K562 (cell line): ENCODE results near the gene MC5R. TPM values are rescaled to one million over a fixed set of nuclear protein-coding genes. Genes with fewer than 3 reads are reported as not detected.

Source experiments
- IFI16 ChIP-seq: fragments of 250-450 bp; sonication (Bioruptor Pico); IDR thresholded peaks from 2 replicates; pipeline ENCODE4 v2.1.2; 2022; ENCODE audit warnings: mild to moderate bottlenecking, inconsistent platforms
- SRSF7 ChIP-seq: fragments of 200-400 bp; formaldehyde crosslinking; optimal IDR thresholded peaks from 2 replicates; pipeline ENCODE3; 2017; ENCODE audit warnings: mild to moderate bottlenecking, low read depth, low read length
- STAT5B ChIP-seq: fragments of 250-450 bp; sonication (Bioruptor Pico); IDR thresholded peaks from 2 replicates; pipeline ENCODE4 v1.8.0; 2021; ENCODE audit warnings: mild to moderate bottlenecking, inconsistent platforms
- polyA plus RNA-seq, 8 experiments: library from polyadenylated mRNA; depleted of rRNA in 4 of 8; stranded (reverse) in 5 of 8; unstranded in 3 of 8; fragments of >200 nt; fragmentation: Nextera tagmentation in 2 of 8; fragmentation: Illumina TruSeq in 1 of 8; extraction: Ambion mirVana in 2 of 8; extraction: Trizol in 1 of 8; gene quantifications; 2 replicates each; pipeline versions ENCODE4 v1.2.1 to v1.2.3, GENCODE V29; 2011 to 2014; ENCODE audit warnings: inconsistent platforms in 1 of 8, missing spikeins in 1 of 8
- total RNA-seq, 7 experiments: library from RNA; depleted of rRNA in 6 of 7; stranded (reverse); fragments of >200 nt in 6 of 7; fragmentation: Illumina TruSeq in 2 of 7; extraction: Trizol in 2 of 7; gene quantifications; 2 replicates each; pipeline versions ENCODE4 v1.2.1 to v1.2.3, GENCODE V29; 2011 to 2021; ENCODE audit warnings: low replicate concordance in 1 of 7
- TF ChIP-seq, protein P1 (sequence below), 3 experiments: IDR thresholded peaks in 2 of 3; conservative IDR thresholded peaks in 1 of 3; 2 replicates each; pipeline ENCODE4 v1.5.1; 2011 to 2012; ENCODE audit warnings: low read length in 3 of 3, mild to moderate bottlenecking in 3 of 3, control low read depth in 2 of 3, improper control_type of control experiment in 1 of 3, inconsistent platforms in 1 of 3, low read depth in 1 of 3, mixed read lengths in 1 of 3, moderate library complexity in 1 of 3; ENCODE audit not compliant: insufficient read depth in 2 of 3
- TF ChIP-seq, protein P2 (sequence below), 2 experiments: fragments of 250-450 bp in 1 of 2; fragments of 450-650 bp in 1 of 2; sonication (Bioruptor Pico) in 1 of 2; IDR thresholded peaks; 2 replicates each; pipeline versions ENCODE4 v1.6.1 to v1.8.0; 2016 to 2021; ENCODE audit warnings: mild to moderate bottlenecking in 2 of 2, moderate library complexity in 2 of 2, missing compliant biosample characterization in 1 of 2, missing genetic modification characterization in 1 of 2
- TF ChIP-seq, protein P3 (sequence below): fragments of 450-650 bp; IDR thresholded peaks from 2 replicates; pipeline ENCODE4 v1.6.1; 2017; ENCODE audit warnings: antibody characterized with exemption, mild to moderate bottlenecking
- TF ChIP-seq, protein P4 (sequence below): fragments of 250-450 bp; sonication (Bioruptor Pico); IDR thresholded peaks from 2 replicates; pipeline ENCODE4 v1.5.0; 2021; ENCODE audit warnings: mild to moderate bottlenecking, borderline replicate concordance
- TF ChIP-seq, protein P5 (sequence below), 2 experiments: IDR thresholded peaks; 2 replicates each; pipeline ENCODE4 v1.6.1; 2012; ENCODE audit warnings: improper control_type of control experiment in 2 of 2, low read depth in 2 of 2, low read length in 2 of 2, borderline replicate concordance in 1 of 2

The MC5R gene
- total and polyA plus RNA-seq, 9 of the 15 experiments (the other 6 are each of a cell fraction or from before 2014, with no cell fraction given), result not detected

DNA sequence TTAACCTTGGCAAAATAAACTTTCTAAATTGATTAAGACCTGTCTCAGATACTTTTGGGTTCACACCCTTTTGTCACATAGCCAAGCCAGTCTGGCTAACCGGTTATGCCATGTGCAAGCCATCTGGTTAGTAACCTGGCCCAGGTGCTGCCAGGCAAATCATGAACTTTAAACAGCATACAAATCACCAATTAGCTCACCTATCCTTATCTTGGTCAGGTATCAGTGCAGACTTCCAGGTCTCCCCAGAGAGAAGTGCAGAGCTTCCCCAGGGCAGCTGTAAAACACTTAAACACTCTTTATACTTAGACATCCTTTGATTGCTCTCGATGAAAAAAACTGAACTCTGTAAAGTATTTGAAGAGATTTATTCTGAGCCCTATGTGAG is 14.9 kb upstream of the MC5R start (continued):
- TF ChIP-seq, protein P1, sequence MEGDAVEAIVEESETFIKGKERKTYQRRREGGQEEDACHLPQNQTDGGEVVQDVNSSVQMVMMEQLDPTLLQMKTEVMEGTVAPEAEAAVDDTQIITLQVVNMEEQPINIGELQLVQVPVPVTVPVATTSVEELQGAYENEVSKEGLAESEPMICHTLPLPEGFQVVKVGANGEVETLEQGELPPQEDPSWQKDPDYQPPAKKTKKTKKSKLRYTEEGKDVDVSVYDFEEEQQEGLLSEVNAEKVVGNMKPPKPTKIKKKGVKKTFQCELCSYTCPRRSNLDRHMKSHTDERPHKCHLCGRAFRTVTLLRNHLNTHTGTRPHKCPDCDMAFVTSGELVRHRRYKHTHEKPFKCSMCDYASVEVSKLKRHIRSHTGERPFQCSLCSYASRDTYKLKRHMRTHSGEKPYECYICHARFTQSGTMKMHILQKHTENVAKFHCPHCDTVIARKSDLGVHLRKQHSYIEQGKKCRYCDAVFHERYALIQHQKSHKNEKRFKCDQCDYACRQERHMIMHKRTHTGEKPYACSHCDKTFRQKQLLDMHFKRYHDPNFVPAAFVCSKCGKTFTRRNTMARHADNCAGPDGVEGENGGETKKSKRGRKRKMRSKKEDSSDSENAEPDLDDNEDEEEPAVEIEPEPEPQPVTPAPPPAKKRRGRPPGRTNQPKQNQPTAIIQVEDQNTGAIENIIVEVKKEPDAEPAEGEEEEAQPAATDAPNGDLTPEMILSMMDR (IDR thresholded peaks at IDR 0.05 in 2 of 3, conservative IDR thresholded peaks at IDR 0.05 in 1 of 3; ENCODE audit: insufficient read depth in 2 of 3, low read depth in 1 of 3, low read length in 3 of 3), result no peak
- TF ChIP-seq IFI16 (CRISPR knock-in tag) (no peak), STAT5B (CRISPR knock-in tag) (no peak), SRSF7 (no peak)
- TF ChIP-seq, protein P2, sequence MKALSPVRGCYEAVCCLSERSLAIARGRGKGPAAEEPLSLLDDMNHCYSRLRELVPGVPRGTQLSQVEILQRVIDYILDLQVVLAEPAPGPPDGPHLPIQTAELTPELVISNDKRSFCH (CRISPR knock-in tag; IDR thresholded peaks at IDR 0.05), result no peak
- TF ChIP-seq, protein P2 (tag; IDR thresholded peaks at IDR 0.05), result no peak
- TF ChIP-seq, protein P3, sequence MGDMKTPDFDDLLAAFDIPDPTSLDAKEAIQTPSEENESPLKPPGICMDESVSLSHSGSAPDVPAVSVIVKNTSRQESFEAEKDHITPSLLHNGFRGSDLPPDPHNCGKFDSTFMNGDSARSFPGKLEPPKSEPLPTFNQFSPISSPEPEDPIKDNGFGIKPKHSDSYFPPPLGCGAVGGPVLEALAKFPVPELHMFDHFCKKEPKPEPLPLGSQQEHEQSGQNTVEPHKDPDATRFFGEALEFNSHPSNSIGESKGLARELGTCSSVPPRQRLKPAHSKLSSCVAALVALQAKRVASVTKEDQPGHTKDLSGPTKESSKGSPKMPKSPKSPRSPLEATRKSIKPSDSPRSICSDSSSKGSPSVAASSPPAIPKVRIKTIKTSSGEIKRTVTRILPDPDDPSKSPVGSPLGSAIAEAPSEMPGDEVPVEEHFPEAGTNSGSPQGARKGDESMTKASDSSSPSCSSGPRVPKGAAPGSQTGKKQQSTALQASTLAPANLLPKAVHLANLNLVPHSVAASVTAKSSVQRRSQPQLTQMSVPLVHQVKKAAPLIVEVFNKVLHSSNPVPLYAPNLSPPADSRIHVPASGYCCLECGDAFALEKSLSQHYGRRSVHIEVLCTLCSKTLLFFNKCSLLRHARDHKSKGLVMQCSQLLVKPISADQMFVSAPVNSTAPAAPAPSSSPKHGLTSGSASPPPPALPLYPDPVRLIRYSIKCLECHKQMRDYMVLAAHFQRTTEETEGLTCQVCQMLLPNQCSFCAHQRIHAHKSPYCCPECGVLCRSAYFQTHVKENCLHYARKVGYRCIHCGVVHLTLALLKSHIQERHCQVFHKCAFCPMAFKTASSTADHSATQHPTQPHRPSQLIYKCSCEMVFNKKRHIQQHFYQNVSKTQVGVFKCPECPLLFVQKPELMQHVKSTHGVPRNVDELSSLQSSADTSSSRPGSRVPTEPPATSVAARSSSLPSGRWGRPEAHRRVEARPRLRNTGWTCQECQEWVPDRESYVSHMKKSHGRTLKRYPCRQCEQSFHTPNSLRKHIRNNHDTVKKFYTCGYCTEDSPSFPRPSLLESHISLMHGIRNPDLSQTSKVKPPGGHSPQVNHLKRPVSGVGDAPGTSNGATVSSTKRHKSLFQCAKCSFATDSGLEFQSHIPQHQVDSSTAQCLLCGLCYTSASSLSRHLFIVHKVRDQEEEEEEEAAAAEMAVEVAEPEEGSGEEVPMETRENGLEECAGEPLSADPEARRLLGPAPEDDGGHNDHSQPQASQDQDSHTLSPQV, result no peak
- TF ChIP-seq, protein P4, sequence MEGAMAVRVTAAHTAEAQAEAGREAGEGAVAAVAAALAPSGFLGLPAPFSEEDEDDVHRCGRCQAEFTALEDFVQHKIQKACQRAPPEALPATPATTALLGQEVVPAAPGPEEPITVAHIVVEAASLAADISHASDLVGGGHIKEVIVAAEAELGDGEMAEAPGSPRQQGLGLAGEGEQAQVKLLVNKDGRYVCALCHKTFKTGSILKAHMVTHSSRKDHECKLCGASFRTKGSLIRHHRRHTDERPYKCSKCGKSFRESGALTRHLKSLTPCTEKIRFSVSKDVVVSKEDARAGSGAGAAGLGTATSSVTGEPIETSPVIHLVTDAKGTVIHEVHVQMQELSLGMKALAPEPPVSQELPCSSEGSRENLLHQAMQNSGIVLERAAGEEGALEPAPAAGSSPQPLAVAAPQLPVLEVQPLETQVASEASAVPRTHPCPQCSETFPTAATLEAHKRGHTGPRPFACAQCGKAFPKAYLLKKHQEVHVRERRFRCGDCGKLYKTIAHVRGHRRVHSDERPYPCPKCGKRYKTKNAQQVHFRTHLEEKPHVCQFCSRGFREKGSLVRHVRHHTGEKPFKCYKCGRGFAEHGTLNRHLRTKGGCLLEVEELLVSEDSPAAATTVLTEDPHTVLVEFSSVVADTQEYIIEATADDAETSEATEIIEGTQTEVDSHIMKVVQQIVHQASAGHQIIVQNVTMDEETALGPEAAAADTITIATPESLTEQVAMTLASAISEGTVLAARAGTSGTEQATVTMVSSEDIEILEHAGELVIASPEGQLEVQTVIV (CRISPR knock-in tag), result no peak
- TF ChIP-seq, protein P5, sequence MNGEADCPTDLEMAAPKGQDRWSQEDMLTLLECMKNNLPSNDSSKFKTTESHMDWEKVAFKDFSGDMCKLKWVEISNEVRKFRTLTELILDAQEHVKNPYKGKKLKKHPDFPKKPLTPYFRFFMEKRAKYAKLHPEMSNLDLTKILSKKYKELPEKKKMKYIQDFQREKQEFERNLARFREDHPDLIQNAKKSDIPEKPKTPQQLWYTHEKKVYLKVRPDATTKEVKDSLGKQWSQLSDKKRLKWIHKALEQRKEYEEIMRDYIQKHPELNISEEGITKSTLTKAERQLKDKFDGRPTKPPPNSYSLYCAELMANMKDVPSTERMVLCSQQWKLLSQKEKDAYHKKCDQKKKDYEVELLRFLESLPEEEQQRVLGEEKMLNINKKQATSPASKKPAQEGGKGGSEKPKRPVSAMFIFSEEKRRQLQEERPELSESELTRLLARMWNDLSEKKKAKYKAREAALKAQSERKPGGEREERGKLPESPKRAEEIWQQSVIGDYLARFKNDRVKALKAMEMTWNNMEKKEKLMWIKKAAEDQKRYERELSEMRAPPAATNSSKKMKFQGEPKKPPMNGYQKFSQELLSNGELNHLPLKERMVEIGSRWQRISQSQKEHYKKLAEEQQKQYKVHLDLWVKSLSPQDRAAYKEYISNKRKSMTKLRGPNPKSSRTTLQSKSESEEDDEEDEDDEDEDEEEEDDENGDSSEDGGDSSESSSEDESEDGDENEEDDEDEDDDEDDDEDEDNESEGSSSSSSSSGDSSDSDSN (IDR thresholded peaks at IDR 0.05; ENCODE audit: borderline replicate concordance in 1 of 2, low read depth in 2 of 2, low read length in 2 of 2), result no peak
